Left lung (tissue), 10 donors: Measurements from ENCODE around the gene KASH5. TPM values are rescaled to one million over a fixed set of nuclear protein-coding genes. Genes with fewer than 3 reads are reported as not detected.
"Not testable (repeated sequence)": the region's sequence is repeated elsewhere in the genome, so short reads cannot be mapped to it uniquely, and the experiment has no call there.

ENCODE experiments used
- ATAC-seq: fragments of 200-7000 bp; cut with Tn5 transposase; one replicate; pipeline ENCODE4 v1.9.1; 2020; ENCODE audit warnings: moderate library complexity
- DNase-seq, 4 donors: peaks; one replicate each; pipeline ENCODE4 v3.0.0-alpha.2; 2013 to 2020
- H3K27ac ChIP-seq, 2 donors: fragments of 200-600 bp; sonication (generic) in 1 of 2; one replicate each; pipeline versions ENCODE4 v1.5.0 to v1.8.0; 2020 to 2021
- H3K27me3 ChIP-seq, 2 donors: fragments of 200-600 bp; sonication (generic) in 1 of 2; one replicate each; pipeline versions ENCODE4 v1.5.0 to v1.8.0; 2020 to 2021
- H3K36me3 ChIP-seq, 2 donors: fragments of 200-600 bp; sonication (generic) in 1 of 2; one replicate each; pipeline versions ENCODE4 v1.5.0 to v1.8.0; 2020 to 2021
- H3K4me1 ChIP-seq, 2 donors: fragments of 200-600 bp; one replicate each; pipeline ENCODE4 v1.8.0; 2021
- H3K4me3 ChIP-seq, 2 donors: fragments of 200-600 bp; sonication (generic) in 1 of 2; one replicate each; pipeline versions ENCODE4 v1.5.0 to v1.8.0; 2020 to 2021; ENCODE audit warnings: mild to moderate bottlenecking in 1 of 2
- H3K9me3 ChIP-seq, 2 donors: fragments of 200-600 bp; sonication (generic) in 1 of 2; one replicate each; pipeline versions ENCODE4 v1.5.0 to v1.8.0; 2020 to 2021
- intact Hi-C, 2 donors: fragments of 100-400 bp; cut with DNase I; formaldehyde crosslinking; loops; one replicate each; pipeline versions ENCODE4 v1.11.2 to v1.14.2; 2022
- polyA plus RNA-seq, 6 donors: library from polyadenylated mRNA; unstranded; fragments of 120-200 nt; gene quantifications; one replicate each; pipeline ENCODE4 v1.2.1, GENCODE V29; 2013; ENCODE audit not compliant: insufficient read length in 6 of 6
- total RNA-seq, 2 donors: library from RNA; stranded (reverse); fragmentation: NEBNext Ultra II Directional; extraction: Animal tissue kit (Norgen Biotek cat#: 25700); gene quantifications; one replicate each; pipeline ENCODE4 v1.2.1, GENCODE V29; 2021
- TF ChIP-seq, protein P1 (sequence below), 2 donors: fragments of 200-600 bp; sonication (generic) in 1 of 2; IDR thresholded peaks; one replicate each; pipeline versions ENCODE4 v1.5.0 to v1.8.0; 2021; ENCODE audit warnings: antibody characterized with exemption in 2 of 2
- donor health status: DM: no; HTN: yes; CAD: no.
- donor health status: DM: no; HTN: no; CAD: no.

Gene KASH5
- total and polyA plus RNA-seq, 8 donors = 0.84 to 3.6 TPM; not detected in 6

DNA sequence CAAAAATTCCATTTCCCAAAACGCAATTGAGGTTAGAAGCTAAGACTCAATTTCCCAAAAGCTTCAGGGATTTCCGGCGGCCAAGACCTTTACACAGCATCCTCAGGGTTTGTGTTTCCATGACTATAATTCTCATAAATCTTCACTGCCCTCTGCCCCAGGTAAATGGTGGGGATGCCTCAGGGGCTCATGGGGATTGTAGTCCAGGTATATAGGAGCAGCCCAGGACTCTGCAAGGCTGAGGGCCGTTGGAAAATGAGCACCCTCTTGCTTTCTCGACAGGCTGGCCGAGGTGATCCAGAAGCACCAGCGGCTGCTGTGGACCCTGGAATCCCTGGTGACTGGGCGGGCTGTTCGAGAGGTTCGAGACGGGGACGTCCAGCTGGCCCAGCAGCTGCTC lies 71.3 kb downstream of the KASH5 start:
- TF ChIP-seq, protein P1, sequence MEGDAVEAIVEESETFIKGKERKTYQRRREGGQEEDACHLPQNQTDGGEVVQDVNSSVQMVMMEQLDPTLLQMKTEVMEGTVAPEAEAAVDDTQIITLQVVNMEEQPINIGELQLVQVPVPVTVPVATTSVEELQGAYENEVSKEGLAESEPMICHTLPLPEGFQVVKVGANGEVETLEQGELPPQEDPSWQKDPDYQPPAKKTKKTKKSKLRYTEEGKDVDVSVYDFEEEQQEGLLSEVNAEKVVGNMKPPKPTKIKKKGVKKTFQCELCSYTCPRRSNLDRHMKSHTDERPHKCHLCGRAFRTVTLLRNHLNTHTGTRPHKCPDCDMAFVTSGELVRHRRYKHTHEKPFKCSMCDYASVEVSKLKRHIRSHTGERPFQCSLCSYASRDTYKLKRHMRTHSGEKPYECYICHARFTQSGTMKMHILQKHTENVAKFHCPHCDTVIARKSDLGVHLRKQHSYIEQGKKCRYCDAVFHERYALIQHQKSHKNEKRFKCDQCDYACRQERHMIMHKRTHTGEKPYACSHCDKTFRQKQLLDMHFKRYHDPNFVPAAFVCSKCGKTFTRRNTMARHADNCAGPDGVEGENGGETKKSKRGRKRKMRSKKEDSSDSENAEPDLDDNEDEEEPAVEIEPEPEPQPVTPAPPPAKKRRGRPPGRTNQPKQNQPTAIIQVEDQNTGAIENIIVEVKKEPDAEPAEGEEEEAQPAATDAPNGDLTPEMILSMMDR (IDR thresholded peaks at IDR 0.05) = no peak
- H3K27me3 ChIP-seq = no peaks in the 10 kb centered on the region
- peaks cover 0 to 10% of the 10 kb centered on the region in 2 donors for H3K4me1 ChIP-seq
- no peak overlapping the region for H3K4me3 ChIP-seq
- intact Hi-C loops = no loop called here
- DNase-seq (no peak), ATAC-seq (no peak)
- H3K36me3 ChIP-seq = peaks cover 0 to 40% of the 10 kb centered on the region in 2 donors
- no peaks in the 10 kb centered on the region for H3K9me3 ChIP-seq
- H3K27ac ChIP-seq = no peak overlapping the region

DNA sequence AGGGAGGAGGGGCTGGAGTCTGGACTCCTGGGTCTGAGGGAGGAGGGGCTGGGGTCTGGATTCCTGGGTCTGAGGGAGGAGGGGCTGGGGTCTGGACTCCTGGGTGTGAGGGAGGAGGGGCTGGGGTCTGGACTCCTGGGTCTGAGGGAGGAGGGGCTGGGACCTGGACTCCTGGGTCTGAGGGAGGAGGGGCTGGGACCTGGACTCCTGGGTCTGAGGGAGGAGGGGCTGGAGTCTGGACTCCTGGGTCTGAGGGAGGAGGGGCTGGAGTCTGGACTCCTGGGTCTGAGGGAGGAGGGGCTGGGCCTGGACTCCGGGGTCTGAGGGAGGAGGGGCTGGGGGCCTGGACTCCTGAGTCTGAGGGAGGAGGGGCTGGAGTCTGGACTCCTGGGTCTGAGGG lies 73.1 kb downstream of the KASH5 start:
- ATAC-seq, intact Hi-C loops, H3K4me3 ChIP-seq, H3K4me1 ChIP-seq, H3K9me3 ChIP-seq, H3K27ac ChIP-seq, DNase-seq, H3K27me3 ChIP-seq: not testable (repeated sequence)
- H3K36me3 ChIP-seq = peaks cover 0 to 58% of the 10 kb centered on the region in 2 donors

DNA sequence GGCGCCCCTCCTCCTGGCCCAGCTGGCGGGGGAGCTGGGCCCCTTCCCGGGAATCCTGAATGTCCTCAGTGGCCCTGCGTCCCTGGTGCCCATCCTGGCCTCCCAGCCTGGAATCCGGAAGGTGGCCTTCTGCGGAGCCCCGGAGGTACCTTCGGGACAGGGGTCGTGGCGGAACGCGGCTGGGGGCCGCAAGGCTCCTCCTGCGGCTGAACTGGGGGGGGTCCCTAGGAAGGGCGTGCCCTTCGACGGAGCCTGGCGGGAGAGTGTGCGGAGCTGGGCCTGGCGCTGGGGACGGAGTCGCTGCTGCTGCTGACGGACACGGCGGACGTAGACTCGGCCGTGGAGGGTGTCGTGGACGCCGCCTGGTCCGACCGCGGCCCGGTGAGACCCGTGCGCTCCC lies 73.6 kb downstream of the KASH5 start:
- DNase-seq (no peak), ATAC-seq (no peak)
- intact Hi-C loops = no loop called here
- Histone ChIP-seq H3K27me3 (no peaks in the 10 kb centered on the region), H3K36me3 (peaks cover 0 to 63% of the 10 kb centered on the region in 2 donors), H3K4me3 (no peak overlapping the region), H3K9me3 (no peaks in the 10 kb centered on the region), H3K27ac (no peak overlapping the region), H3K4me1 (peaks cover 0 to 9% of the 10 kb centered on the region in 2 donors)
- TF ChIP-seq, protein P1 (IDR thresholded peaks at IDR 0.05) = no peak

DNA sequence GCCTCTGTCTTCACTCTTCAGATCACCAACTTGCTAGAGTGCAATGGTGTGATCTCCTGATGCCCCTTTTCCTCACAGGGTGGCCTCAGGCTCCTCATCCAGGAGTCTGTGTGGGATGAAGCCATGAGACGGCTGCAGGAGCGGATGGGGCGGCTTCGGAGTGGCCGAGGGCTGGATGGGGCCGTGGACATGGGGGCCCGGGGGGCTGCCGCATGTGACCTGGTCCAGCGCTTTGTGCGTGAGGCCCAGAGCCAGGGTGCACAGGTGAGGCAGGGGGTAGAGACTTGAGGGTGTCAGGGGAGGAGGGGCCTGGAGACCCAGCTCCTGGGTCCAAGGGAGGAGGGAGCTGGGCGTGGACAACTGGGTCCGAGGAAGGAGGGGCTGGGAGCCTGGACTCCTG lies 74.4 kb downstream of the KASH5 start:
- Histone ChIP-seq H3K4me3 (no peak overlapping the region), H3K9me3 (no peaks in the 10 kb centered on the region), H3K27me3 (no peaks in the 10 kb centered on the region), H3K4me1 (peaks cover 0 to 9% of the 10 kb centered on the region in 2 donors), H3K27ac (no peak overlapping the region), H3K36me3 (peaks cover 0 to 72% of the 10 kb centered on the region in 2 donors)
- DNase-seq = no peak
- no peak for ATAC-seq
- intact Hi-C loops = no loop called here
- TF ChIP-seq, protein P1 (IDR thresholded peaks at IDR 0.05) = no peak

DNA sequence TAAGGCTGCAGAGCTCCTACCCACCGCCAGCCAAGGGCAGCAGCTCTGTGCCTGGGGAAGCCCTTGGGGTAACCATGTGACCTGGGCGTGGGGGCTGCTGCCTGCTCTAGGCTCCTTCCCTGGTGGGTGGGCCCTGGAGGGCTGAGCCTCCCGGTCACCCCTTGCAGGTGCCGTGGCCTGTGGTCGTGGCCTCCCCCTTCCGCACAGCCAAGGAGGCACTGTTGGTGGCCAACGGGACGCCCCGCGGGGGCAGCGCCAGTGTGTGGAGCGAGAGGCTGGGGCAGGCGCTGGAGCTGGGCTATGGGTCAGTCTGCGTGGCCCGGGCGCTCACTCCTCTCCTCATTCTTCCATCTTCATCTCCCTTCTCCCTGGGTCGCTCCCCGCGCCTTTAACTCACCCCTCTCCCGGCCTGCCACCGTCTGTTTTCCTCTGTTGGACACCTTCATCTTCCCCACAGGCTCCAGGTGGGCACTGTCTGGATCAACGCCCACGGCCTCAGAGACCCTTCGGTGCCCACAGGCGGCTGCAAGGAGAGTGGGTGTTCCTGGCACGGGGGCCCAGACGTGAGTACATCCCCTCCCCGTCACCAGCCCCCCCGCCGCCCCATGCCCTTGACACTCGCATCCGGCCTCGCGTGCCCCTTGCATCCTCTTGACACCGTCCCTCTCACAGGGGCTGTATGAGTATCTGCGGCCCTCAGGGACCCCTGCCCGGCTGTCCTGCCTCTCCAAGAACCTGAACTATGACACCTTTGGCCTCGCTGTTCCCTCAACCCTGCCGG lies 76.1 kb downstream of the KASH5 start:
- Histone ChIP-seq H3K36me3 (peaks cover 0 to 79% of the 10 kb centered on the region in 2 donors), H3K4me3 (no peak overlapping the region), H3K27ac (no peak overlapping the region), H3K4me1 (peaks cover 0 to 9% of the 10 kb centered on the region in 2 donors), H3K9me3 (no peaks in the 10 kb centered on the region), H3K27me3 (no peaks in the 10 kb centered on the region)
- TF ChIP-seq, protein P1 (IDR thresholded peaks at IDR 0.05) = no peak
- ATAC-seq = no peak
- intact Hi-C loops = no loop called here
- DNase-seq = no peak
